ENCODE measurements around the gene THSD7B. TPM values are rescaled to one million over a fixed set of nuclear protein-coding genes. Genes with fewer than 3 reads are reported as not detected.
"Not testable (repeated sequence)": the region's sequence is repeated elsewhere in the genome, so short reads cannot be mapped to it uniquely, and the experiment has no call there.

The THSD7B gene
- total and polyA plus RNA-seq, 2 of the 8 experiments (the other 6 are each of a cell fraction or from before 2014, with no cell fraction given), result 0.60 to 2.9 TPM

DNA sequence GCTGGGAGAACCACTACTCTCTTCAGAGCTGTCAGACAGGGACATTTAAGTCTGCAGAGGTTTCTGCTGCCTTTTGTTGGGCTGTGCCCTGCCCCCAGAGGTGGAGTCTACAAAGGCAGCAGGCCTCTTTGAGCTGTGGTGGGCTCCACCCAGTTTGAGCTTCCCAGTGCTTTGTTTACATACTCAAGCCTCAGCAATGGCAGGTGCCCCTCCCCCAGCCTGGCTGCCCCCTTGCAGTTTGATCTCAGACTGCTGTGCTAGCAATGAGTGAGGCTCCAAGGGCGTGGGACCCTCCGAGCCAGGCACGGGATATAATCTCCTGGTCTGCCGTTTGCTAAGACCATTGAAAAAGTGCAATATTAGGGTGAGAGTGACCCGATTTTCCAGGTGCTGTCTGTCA is 822.5 kb downstream of the THSD7B start:
- DNase-seq (ENCODE audit: low read depth in 1 of 2, low spot score in 2 of 2); CTCF ChIA-PET (ENCODE audit: partially characterized antibody); H3K79me2 ChIP-seq (ENCODE audit: control insufficient read depth in 1 of 2, insufficient read depth in 2 of 2, low read length in 2 of 2); H3K4ac ChIP-seq (replicated peaks; ENCODE audit: insufficient read length, low read depth, low read length); H3K14ac ChIP-seq (ENCODE audit: insufficient read length); H3K18ac ChIP-seq (ENCODE audit: extremely low read depth, low read length); H3K27ac ChIP-seq (ENCODE audit: low read depth, low read length); H3K9me3 ChIP-seq (ENCODE audit: insufficient read depth in 2 of 2, low read depth in 1 of 2, low read length in 1 of 2); H3K4me1 ChIP-seq (replicated peaks in 1 of 4; ENCODE audit: control insufficient read depth in 3 of 4, insufficient read depth in 4 of 4, low read length in 3 of 4); H3K56ac ChIP-seq (replicated peaks; ENCODE audit: insufficient read length, low read depth, low read length); H2BK120ac ChIP-seq (replicated peaks; ENCODE audit: low read depth, low read length); H4K8ac ChIP-seq (ENCODE audit: extremely low read depth, insufficient read depth, low read length); H4K20me1 ChIP-seq (replicated peaks in 1 of 2; ENCODE audit: control insufficient read depth in 1 of 2, insufficient read depth in 2 of 2, low read length in 2 of 2); H3K4me2 ChIP-seq (ENCODE audit: insufficient read depth in 1 of 2, low read depth in 2 of 2, low read length in 2 of 2); H2BK20ac ChIP-seq (ENCODE audit: low read length); H3K27me3 ChIP-seq (replicated peaks in 1 of 4; ENCODE audit: control insufficient read depth in 3 of 4, extremely low read depth in 1 of 4, insufficient read depth in 3 of 4, low read length in 3 of 4); POLR2A ChIA-PET (ENCODE audit: partially characterized antibody); H2AFZ ChIP-seq (ENCODE audit: low read length); H3K9ac ChIP-seq (replicated peaks in 1 of 4; ENCODE audit: extremely low read depth in 1 of 4, low read depth in 3 of 4, low read length in 3 of 4); H3K23me2 ChIP-seq (ENCODE audit: low read depth, low read length); H4K91ac ChIP-seq (replicated peaks; ENCODE audit: insufficient read length, low read length); FAIRE-seq; H2AK5ac ChIP-seq (ENCODE audit: low read depth, low read length); H3K4me3 ChIP-seq (ENCODE audit: extremely low read depth in 1 of 4, insufficient read depth in 2 of 4, low read depth in 3 of 4, low read length in 4 of 4); H3K79me1 ChIP-seq (ENCODE audit: low read depth, low read length); H3K23ac ChIP-seq (ENCODE audit: insufficient read length); H2BK12ac ChIP-seq (ENCODE audit: low read depth, low read length); H3K36me3 ChIP-seq (ENCODE audit: control insufficient read depth in 2 of 4, insufficient read depth in 4 of 4, low read length in 3 of 4); H4K5ac ChIP-seq (ENCODE audit: insufficient read length, low read depth, low read length); H2BK5ac ChIP-seq (ENCODE audit: low read depth, low read length); H2BK15ac ChIP-seq (ENCODE audit: low read length): not testable (repeated sequence)
- 96% methylated on average over 5 of the region's 5 CpGs; no CpG with 5 or more reads in 1 of the 2 experiments for WGBS, 2 experiments (ENCODE audit: extremely low coverage in 1 of 2, insufficient coverage in 1 of 2, insufficient read length in 1 of 2, insufficient replicate concordance in 2 of 2, low coverage in 1 of 2, low lambda C conversion rate in 2 of 2, missing lambda C conversion rate in 1 of 2)

DNA sequence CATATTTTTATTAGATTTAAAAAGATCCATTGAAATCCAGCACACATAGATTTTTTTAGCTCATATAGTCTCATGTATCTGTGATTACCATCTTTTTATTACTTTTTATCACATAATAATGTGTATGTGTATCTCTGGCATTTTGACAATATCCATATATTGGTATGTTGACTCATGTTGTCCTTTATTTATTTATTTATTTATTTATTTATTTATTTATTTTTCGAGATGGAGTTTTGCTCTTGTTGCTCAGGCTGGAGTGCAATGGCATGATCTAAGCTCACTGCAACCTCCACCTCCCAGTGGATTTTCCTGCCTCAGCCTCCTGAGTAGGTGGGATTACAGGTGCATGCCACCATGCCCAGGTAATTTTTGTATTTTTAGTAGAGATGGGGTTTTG is 823.2 kb downstream of the THSD7B start:
- H3K18ac ChIP-seq (ENCODE audit: extremely low read depth, low read length); H3K14ac ChIP-seq (ENCODE audit: insufficient read length); H3K36me3 ChIP-seq (ENCODE audit: control insufficient read depth in 2 of 4, insufficient read depth in 4 of 4, low read length in 3 of 4); H4K8ac ChIP-seq (ENCODE audit: extremely low read depth, insufficient read depth, low read length); FAIRE-seq; H3K27ac ChIP-seq (ENCODE audit: low read depth, low read length); H4K20me1 ChIP-seq (replicated peaks in 1 of 2; ENCODE audit: control insufficient read depth in 1 of 2, insufficient read depth in 2 of 2, low read length in 2 of 2); DNase-seq (ENCODE audit: low read depth in 1 of 2, low spot score in 2 of 2); H3K9me3 ChIP-seq (ENCODE audit: insufficient read depth in 2 of 2, low read depth in 1 of 2, low read length in 1 of 2); H2AFZ ChIP-seq (ENCODE audit: low read length); CTCF ChIA-PET (ENCODE audit: partially characterized antibody); H3K4me2 ChIP-seq (ENCODE audit: insufficient read depth in 1 of 2, low read depth in 2 of 2, low read length in 2 of 2); H3K56ac ChIP-seq (replicated peaks; ENCODE audit: insufficient read length, low read depth, low read length); H4K91ac ChIP-seq (replicated peaks; ENCODE audit: insufficient read length, low read length); H2BK5ac ChIP-seq (ENCODE audit: low read depth, low read length); H3K23me2 ChIP-seq (ENCODE audit: low read depth, low read length); H3K79me1 ChIP-seq (ENCODE audit: low read depth, low read length); H4K5ac ChIP-seq (ENCODE audit: insufficient read length, low read depth, low read length); H2BK12ac ChIP-seq (ENCODE audit: low read depth, low read length); H2BK120ac ChIP-seq (replicated peaks; ENCODE audit: low read depth, low read length); H3K4ac ChIP-seq (replicated peaks; ENCODE audit: insufficient read length, low read depth, low read length); H2AK5ac ChIP-seq (ENCODE audit: low read depth, low read length); H3K9ac ChIP-seq (replicated peaks in 1 of 4; ENCODE audit: extremely low read depth in 1 of 4, low read depth in 3 of 4, low read length in 3 of 4); H3K27me3 ChIP-seq (replicated peaks in 1 of 4; ENCODE audit: control insufficient read depth in 3 of 4, extremely low read depth in 1 of 4, insufficient read depth in 3 of 4, low read length in 3 of 4); H3K79me2 ChIP-seq (ENCODE audit: control insufficient read depth in 1 of 2, insufficient read depth in 2 of 2, low read length in 2 of 2); H3K23ac ChIP-seq (ENCODE audit: insufficient read length); POLR2A ChIA-PET (ENCODE audit: partially characterized antibody); H3K4me3 ChIP-seq (ENCODE audit: extremely low read depth in 1 of 4, insufficient read depth in 2 of 4, low read depth in 3 of 4, low read length in 4 of 4); H2BK15ac ChIP-seq (ENCODE audit: low read length); H2BK20ac ChIP-seq (ENCODE audit: low read length); H3K4me1 ChIP-seq (replicated peaks in 1 of 4; ENCODE audit: control insufficient read depth in 3 of 4, insufficient read depth in 4 of 4, low read length in 3 of 4): not testable (repeated sequence)
- 94% methylated on average over 1 of the region's 1 CpG; no CpG with 5 or more reads in 1 of the 2 experiments for WGBS, 2 experiments (ENCODE audit: extremely low coverage in 1 of 2, insufficient coverage in 1 of 2, insufficient read length in 1 of 2, insufficient replicate concordance in 2 of 2, low coverage in 1 of 2, low lambda C conversion rate in 2 of 2, missing lambda C conversion rate in 1 of 2)
